OCI-M1 (cell line): ENCODE measurements around the gene COX8C.
A peak's percentile ranks its signal among the peaks of the same experiment; 100 is the strongest.
"Not testable (repeated sequence)": the region's sequence is repeated elsewhere in the genome, so short reads cannot be mapped to it uniquely, and the experiment has no call there.

Experiments used
- DNase-seq: peaks from one replicate; lab custom pipeline; 2025; lab: John Stamatoyannopoulos, UW

COX8C gene

DNA sequence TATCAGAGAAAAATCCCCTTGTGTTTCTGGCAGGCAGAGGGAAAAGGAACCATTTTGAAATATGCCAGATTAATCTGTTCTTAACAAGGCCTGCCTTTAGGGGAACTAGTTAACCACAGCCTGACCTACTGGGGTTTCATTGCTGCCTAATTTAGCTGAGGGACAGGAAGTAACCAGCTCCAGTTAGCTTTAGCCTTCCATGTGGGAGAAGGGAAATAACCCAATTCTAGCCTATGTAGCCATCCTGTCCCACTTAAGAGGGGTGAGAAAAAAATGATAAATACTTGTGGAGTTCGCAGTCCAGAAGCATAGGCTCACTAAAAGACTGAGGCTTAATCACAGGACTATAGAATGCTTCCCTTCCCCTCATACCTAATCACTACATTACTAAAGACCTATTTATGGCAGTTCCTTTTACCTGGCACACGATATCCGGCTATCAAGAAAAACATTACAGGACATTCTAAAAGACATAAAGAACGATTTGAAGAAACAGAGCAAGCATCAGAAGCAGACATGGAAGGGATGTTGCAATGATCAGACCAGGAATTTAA, 22.8 kb downstream of the COX8C start:
- DNase-seq: peak; percentile 53

DNA sequence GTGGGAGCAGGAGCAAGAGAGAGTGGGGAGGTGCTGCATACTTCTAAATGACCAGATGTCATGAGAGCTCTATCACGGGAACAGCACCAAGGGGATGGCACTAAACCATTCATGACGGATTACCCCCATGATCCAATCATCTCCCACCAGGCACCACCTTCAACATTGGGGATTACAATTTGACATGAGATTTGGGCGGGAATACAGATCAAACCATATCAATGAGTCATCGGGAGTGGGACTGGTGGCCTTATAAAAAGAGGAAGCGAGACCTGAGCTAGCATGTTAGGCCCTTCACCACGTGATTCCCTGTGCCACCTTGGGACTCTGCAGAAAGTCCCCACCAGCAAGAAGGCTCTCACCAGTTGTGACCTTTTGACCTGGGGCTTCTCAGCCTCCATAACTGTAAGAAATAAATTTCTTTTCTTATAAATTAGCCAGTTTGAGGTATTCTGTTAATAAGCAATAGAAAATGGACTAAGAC, 28.7 kb downstream of the COX8C start:
- peak; percentile 67 for DNase-seq

DNA sequence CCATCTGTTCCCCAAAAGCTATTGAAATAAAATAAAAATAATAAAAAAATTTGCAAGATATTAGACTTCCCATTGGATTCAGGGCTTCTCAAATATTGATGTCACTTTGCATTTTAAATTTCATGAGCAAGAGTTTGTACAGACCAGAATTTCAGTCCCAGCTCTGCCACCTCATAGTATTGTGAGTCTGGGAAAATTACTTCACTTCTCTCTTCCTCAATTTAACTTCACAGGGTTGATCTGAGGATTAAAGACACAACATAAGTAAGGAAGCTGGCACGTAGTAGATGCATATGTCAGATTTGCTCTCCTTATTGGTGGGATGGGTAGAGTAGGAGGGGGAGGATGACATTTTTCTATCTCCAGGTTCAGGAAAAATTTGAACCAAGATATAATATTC, 32.8 kb downstream of the COX8C start:
- DNase-seq: no peak

GRCh38 chr14:93381644-93382043, 34.7 kb downstream of the COX8C start:
- peak; percentile 9 for DNase-seq

DNA sequence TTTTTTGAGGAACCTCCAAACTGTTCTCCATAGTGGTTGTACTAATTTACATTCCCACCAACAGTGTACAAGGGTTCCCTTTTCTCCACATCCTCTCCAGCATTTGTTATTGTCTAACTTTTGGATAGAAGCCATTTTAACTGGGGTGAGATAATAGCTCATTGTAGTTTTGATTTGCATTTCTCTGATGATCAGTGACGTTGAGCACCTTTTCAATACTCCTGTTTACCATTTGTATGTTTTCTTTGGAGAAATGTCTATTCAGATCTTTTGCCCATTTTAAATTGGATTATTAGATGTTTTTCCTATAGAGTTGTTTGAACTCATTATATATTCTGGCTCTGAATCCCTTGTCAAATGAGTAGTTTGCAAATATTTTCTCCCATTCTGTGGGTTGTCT, 37.3 kb downstream of the COX8C start:
- not testable (repeated sequence) for DNase-seq

DNA sequence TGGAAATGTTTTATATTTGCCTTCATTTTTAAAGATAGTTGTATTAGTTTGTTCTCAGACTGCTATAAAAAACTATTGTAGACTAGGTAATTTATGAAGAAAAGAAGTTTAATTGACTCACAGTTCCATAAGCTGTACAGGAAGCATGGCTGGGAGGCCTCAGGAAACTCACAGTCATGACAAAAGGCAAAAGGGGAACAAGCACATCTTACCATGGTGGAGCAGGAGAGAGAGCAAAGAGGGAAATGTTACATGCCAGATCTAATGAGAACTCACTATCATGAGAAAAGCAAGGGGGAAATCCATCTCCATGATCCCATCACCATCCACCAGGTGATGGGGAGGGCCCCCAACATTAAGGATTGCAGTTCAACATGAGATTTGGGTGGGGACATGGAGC, 48.2 kb downstream of the COX8C start:
- DNase-seq: no peak

DNA sequence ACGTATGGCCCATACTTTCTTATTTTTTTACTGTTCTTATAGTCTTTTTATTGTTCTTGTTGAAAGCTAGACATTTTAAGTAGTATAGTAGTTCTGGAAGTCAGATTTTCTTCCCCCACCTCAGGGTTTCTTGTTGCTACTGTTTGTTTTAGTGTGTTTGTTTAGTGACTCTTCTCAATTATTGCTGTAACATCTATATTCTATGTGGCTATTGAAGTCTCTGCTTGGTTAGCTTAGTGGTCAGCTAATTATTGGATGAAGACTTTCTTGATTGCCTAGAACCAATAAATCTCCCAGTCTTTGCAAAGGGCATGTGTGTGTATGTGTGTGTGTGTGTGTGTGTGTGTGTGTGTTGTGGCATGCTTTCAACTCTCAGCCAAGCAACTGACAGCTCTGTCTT, 49.5 kb downstream of the COX8C start:
- no peak for DNase-seq
